ENCODE results near the gene CDC25C. TPM values are rescaled to one million over a fixed set of nuclear protein-coding genes. Genes with fewer than 3 reads are reported as not detected.

Gene CDC25C
- total and polyA plus RNA-seq, 2 of the 4 experiments (the other 2 are of a cell fraction) = 7.3 to 8.2 TPM

DNA sequence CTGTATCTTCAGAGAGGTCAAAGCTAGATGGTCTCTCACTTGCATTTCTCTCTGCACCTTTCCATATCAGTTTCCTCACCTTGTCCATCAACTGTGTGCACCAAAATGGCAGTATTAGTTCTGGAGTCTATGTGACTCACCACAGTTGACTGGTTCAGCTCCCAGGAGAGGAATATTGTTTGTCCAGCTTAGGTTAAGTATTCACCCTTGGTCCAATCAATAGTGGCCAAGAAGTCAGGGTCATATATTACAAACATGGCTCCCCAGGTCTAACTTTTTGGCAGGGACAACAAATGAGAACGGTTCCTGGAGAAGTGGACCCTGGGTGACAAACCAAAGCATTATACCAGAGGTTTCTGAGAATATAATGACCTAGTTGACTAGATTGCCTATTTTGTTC lies 93.6 kb downstream of the CDC25C start:
- Histone ChIP-seq H3K23ac (ENCODE audit: low read depth, low read length) (no peak overlapping the region), H2AK5ac (ENCODE audit: low read depth, low read length) (no peak overlapping the region), H3K56ac (ENCODE audit: extremely low read depth, insufficient read depth, low read length) (no peak overlapping the region), H4K8ac (ENCODE audit: low read depth in 2 of 2, low read length in 2 of 2) (no peak overlapping the region), H3K4me1 (ENCODE audit: control insufficient read depth, insufficient read depth, low read length) (no peaks in the 10 kb centered on the region; the same call in 1 of the 2 replicates), H3K9ac (ENCODE audit: low read depth, low read length) (no peak overlapping the region), H3K27me3 (ENCODE audit: control insufficient read depth, insufficient read depth, low read length) (peaks cover 31% of the 10 kb centered on the region), H4K91ac (ENCODE audit: insufficient read depth, low read depth, low read length) (no peak overlapping the region), H2AK9ac (replicated peaks; ENCODE audit: low read depth, low read length, poor library complexity) (no peak overlapping the region), H3K79me1 (ENCODE audit: low read depth in 1 of 2, low read length in 2 of 2) (no peaks in the 10 kb centered on the region), H2BK120ac (ENCODE audit: low read depth, low read length) (no peak overlapping the region), H3K9me1 (ENCODE audit: insufficient read depth, low read length) (no peaks in the 10 kb centered on the region), H3K27ac (ENCODE audit: insufficient read depth, low read length) (no peak overlapping the region), H2BK20ac (ENCODE audit: low read depth, low read length) (no peak overlapping the region), H3K4me3 (ENCODE audit: insufficient read depth, low read depth, low read length) (no peak overlapping the region), H3K4me2 (ENCODE audit: low read depth, low read length) (no peak overlapping the region), H4K5ac (ENCODE audit: low read depth, low read length) (no peak overlapping the region), H3K18ac (ENCODE audit: low read depth, low read length) (no peak overlapping the region), H2BK5ac (ENCODE audit: low read depth, low read length, poor library complexity, severe bottlenecking) (no peak overlapping the region), H3K9me3 (ENCODE audit: control insufficient read depth, insufficient read depth, low read length) (no peaks in the 10 kb centered on the region), H3K4ac (ENCODE audit: low read depth, low read length) (no peak overlapping the region), H2AFZ (replicated peaks; ENCODE audit: low read length, poor library complexity) (no peak overlapping the region), H3K14ac (replicated peaks; ENCODE audit: low read depth, low read length) (no peak overlapping the region), H2BK15ac (ENCODE audit: low read depth, low read length) (no peak overlapping the region), H3K36me3 (ENCODE audit: control insufficient read depth, insufficient read depth, low read length) (no peaks in the 10 kb centered on the region), H4K20me1 (ENCODE audit: insufficient read depth, low read length) (no peaks in the 10 kb centered on the region)
- in situ Hi-C loops (cut with MboI; ENCODE audit: low sequenced_read_pairs) (no loop called here), dilution Hi-C loops (cut with HindIII; ENCODE audit: low sequenced_read_pairs, unreplicated experiment) (no loop called here), intact Hi-C loops (cut with micrococcal nuclease) (no loop called here)
- DNase-seq (no peak), ATAC-seq (ENCODE audit: low read depth) (no peak)
- no peak for TF ChIP-seq RFX5 (IDR thresholded peaks at IDR 0.05; ENCODE audit: low read depth, low read length)
- TF ChIP-seq, protein P1, sequence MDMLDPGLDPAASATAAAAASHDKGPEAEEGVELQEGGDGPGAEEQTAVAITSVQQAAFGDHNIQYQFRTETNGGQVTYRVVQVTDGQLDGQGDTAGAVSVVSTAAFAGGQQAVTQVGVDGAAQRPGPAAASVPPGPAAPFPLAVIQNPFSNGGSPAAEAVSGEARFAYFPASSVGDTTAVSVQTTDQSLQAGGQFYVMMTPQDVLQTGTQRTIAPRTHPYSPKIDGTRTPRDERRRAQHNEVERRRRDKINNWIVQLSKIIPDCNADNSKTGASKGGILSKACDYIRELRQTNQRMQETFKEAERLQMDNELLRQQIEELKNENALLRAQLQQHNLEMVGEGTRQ (IDR thresholded peaks at IDR 0.05; ENCODE audit: low read depth, low read length) = no peak
- WGBS, 2 experiments (ENCODE audit: extremely low coverage in 2 of 2, insufficient read length in 1 of 2) = no CpG with 5 or more reads among the region's 1 CpG
- BruUV-seq (replicated peaks) = no TSS peak
- CTCF ChIA-PET = no interaction called here
- POLR2A ChIA-PET (ENCODE audit: unreplicated experiment) = no interaction called here

Other genes with a start within 250 kb of the CDC25C start
- not detected in 2 replicates for gene WNT8A, start 247.8 kb downstream of the CDC25C start, total RNA-seq (2012; rRNA removed)
- gene WNT8A, start 247.8 kb downstream of the CDC25C start, polyA plus RNA-seq (2012; rRNA removed) = not detected in 2 replicates
- gene NME5, start 192.4 kb downstream of the CDC25C start, total RNA-seq (2012; rRNA removed) = under 0.01 and 0.18 TPM in 2 replicates
- 0.17 and 0.20 TPM in 2 replicates for gene NME5, start 192.4 kb downstream of the CDC25C start, polyA plus RNA-seq (2012; rRNA removed)
- 35.8 and 36.9 TPM in 2 replicates for gene BRD8, start 153.2 kb downstream of the CDC25C start, total RNA-seq (2012; rRNA removed)
- gene BRD8, start 153.2 kb downstream of the CDC25C start, polyA plus RNA-seq (2012; rRNA removed) = 37.6 and 43.6 TPM in 2 replicates
- gene KIF20A, start 152.7 kb downstream of the CDC25C start, total RNA-seq (2012; rRNA removed) = 106 and 119 TPM in 2 replicates
- gene KIF20A, start 152.7 kb downstream of the CDC25C start, polyA plus RNA-seq (2012; rRNA removed) = 39.4 and 42.0 TPM in 2 replicates
- 28.0 and 29.4 TPM in 2 replicates for gene CDC23, start 118.5 kb downstream of the CDC25C start, total RNA-seq (2012; rRNA removed)
- gene CDC23, start 118.5 kb downstream of the CDC25C start, polyA plus RNA-seq (2012; rRNA removed) = 18.9 and 21.1 TPM in 2 replicates
- gene GFRA3, start 57.2 kb downstream of the CDC25C start, total RNA-seq (2012; rRNA removed) = not detected in 2 replicates
- not detected in 2 replicates for gene GFRA3, start 57.2 kb downstream of the CDC25C start, polyA plus RNA-seq (2012; rRNA removed)
- 21.5 and 23.1 TPM in 2 replicates for gene FAM53C, start 6.5 kb upstream of the CDC25C start, total RNA-seq (2012; rRNA removed)
- gene FAM53C, start 6.5 kb upstream of the CDC25C start, polyA plus RNA-seq (2012; rRNA removed) = 25.6 and 27.5 TPM in 2 replicates
- 35.8 and 36.7 TPM in 2 replicates for gene KDM3B, start 20.9 kb upstream of the CDC25C start, total RNA-seq (2012; rRNA removed)
- 17.1 and 19.4 TPM in 2 replicates for gene KDM3B, start 20.9 kb upstream of the CDC25C start, polyA plus RNA-seq (2012; rRNA removed)
- 12.4 and 20.3 TPM in 2 replicates for gene REEP2, start 107.3 kb upstream of the CDC25C start, total RNA-seq (2012; rRNA removed)
- 17.0 and 17.1 TPM in 2 replicates for gene REEP2, start 107.3 kb upstream of the CDC25C start, polyA plus RNA-seq (2012; rRNA removed)
- gene EGR1, start 133.7 kb upstream of the CDC25C start, total RNA-seq (2012; rRNA removed) = 2.9 and 5.8 TPM in 2 replicates
- gene EGR1, start 133.7 kb upstream of the CDC25C start, polyA plus RNA-seq (2012; rRNA removed) = 104 and 180 TPM in 2 replicates
- gene ETF1, start 211.4 kb upstream of the CDC25C start, total RNA-seq (2012; rRNA removed) = 126 and 144 TPM in 2 replicates
- 45.4 and 53.2 TPM in 2 replicates for gene ETF1, start 211.4 kb upstream of the CDC25C start, polyA plus RNA-seq (2012; rRNA removed)
- 456 and 472 TPM in 2 replicates for gene HSPA9, start 243.6 kb upstream of the CDC25C start, total RNA-seq (2012; rRNA removed)
- 133 and 157 TPM in 2 replicates for gene HSPA9, start 243.6 kb upstream of the CDC25C start, polyA plus RNA-seq (2012; rRNA removed)

All from IMR-90 (cell line).